Measurements from ENCODE around the gene ALDH3A2.
"Not testable (repeated sequence)": the region's sequence is repeated elsewhere in the genome, so short reads cannot be mapped to it uniquely, and the experiment has no call there.

ALDH3A2 gene

DNA sequence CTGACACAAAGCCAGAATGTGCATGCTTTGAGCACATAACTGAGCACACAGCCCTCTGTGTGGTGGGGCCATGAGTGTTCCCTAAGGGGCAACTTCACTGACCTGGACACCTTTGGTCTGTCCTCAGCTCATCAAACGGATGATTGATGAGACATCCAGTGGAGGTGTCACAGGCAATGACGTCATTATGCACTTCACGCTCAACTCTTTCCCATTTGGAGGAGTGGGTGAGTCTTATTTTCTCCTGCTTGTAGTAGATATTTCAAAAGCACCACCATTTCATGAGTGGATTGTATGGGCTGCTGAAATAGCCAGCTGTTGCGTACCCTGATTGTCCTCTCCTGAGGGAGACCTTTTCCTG, 16.2 kb downstream of the ALDH3A2 start:
- no peak overlapping the region for H3K4me3 ChIP-seq (ENCODE audit: low read depth, low read length)
- DNase-seq (ENCODE audit: low read depth): no peak
- TF ChIP-seq, protein P1, sequence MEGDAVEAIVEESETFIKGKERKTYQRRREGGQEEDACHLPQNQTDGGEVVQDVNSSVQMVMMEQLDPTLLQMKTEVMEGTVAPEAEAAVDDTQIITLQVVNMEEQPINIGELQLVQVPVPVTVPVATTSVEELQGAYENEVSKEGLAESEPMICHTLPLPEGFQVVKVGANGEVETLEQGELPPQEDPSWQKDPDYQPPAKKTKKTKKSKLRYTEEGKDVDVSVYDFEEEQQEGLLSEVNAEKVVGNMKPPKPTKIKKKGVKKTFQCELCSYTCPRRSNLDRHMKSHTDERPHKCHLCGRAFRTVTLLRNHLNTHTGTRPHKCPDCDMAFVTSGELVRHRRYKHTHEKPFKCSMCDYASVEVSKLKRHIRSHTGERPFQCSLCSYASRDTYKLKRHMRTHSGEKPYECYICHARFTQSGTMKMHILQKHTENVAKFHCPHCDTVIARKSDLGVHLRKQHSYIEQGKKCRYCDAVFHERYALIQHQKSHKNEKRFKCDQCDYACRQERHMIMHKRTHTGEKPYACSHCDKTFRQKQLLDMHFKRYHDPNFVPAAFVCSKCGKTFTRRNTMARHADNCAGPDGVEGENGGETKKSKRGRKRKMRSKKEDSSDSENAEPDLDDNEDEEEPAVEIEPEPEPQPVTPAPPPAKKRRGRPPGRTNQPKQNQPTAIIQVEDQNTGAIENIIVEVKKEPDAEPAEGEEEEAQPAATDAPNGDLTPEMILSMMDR (conservative IDR thresholded peaks at IDR 0.05; ENCODE audit: low read depth, low read length): no peak

DNA sequence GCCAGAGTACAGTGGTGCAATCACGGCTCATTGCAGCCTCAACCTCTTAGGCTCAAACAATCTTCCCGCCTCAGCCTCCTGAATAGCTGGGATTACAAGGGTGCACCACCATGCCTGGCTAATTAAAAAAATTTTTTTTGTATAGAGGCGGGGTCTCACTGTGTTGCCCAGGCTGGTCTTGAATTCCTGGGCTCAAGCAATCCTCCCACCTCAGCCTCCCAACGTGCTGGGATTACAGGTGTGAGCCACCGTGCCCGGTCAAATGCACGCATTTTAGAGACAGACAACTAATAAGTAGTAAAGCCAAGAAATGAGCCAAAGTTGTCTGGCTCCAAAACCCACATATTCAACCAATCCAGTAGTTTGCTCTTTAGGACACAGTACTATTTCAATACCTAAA, 21.1 kb downstream of the ALDH3A2 start:
- DNase-seq (ENCODE audit: low read depth): not testable (repeated sequence)

DNA sequence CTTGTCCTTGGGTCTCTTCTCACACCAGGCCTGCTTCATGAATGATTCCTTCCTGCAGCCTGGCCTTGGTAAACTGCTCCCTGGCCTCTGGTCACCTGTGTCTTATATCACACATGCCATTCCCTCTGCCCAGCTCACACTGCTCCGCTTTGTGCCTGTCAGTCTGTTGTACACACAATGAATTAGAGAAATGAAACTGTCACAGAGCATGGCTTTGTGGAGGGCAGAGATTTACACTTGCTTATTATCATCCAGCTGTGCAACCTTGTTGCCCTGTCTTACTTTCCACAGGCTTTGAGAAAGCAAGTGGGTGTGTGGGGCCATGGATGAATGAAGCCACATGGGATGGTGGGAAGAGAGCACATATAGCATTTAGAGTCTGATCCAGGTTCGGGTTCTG, 22.4 kb downstream of the ALDH3A2 start:
- TF ChIP-seq, protein P1 (conservative IDR thresholded peaks at IDR 0.05; ENCODE audit: low read depth, low read length): no peak
- DNase-seq (ENCODE audit: low read depth): no peak
- no peak overlapping the region for H3K4me3 ChIP-seq (ENCODE audit: low read depth, low read length)

More for the DNA sequence above, 21.1 kb downstream of the ALDH3A2 start:
- not testable (repeated sequence) for H3K4me3 ChIP-seq (ENCODE audit: low read depth, low read length)

DNA sequence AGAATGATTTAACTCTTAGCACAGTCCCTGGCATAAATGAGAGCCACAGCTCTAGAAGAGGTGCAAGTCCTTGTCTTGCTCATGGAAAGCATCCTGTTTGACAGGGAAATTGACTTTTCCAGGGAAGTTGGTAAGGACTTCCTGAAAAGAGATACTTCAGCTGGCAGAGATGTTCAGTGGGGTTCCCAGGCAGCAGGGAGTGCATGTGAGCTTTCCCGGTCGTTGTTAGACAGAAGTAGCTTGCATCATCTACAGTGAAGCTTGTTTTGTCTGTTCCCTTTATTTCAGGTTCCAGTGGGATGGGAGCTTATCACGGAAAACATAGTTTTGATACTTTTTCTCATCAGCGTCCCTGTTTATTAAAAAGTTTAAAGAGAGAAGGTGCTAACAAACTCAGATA, 22.9 kb downstream of the ALDH3A2 start:
- TF ChIP-seq, protein P1 (conservative IDR thresholded peaks at IDR 0.05; ENCODE audit: low read depth, low read length): no peak
- DNase-seq (ENCODE audit: low read depth): no peak
- no peak overlapping the region for H3K4me3 ChIP-seq (ENCODE audit: low read depth, low read length)

DNA sequence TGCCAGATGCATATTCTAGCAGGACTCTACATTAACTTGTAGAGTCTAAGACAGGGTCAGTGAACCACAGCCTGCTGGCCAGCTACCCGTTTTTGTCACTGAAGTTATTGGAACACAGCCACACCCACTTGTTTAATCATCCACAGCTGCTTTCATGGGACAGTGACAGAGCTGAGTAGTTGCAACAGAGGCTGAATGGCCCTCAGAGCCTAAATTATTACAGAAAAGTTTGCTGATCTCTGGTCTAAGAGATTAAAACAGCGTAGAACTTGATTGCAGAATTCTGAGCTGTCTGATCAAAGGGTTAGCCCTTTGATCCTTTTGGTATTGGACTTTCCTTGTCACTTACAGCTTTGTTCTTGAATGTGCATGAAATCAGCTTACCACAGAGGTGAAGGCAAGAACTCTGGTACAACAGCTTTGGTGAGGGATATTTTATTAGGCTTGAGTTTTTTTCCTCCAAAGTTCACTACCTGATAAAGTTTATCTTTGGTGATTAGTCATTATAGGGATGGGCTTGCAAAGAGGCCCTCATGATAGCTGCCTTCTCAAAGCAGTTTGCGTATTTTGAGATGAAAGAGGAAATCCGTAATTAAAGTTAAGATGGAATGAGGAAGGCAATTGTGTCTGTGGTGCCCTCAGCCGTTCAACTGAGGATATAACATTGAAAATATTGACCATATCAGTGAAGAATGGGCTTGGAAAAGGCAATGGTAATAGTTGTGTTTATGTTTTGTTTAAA, 23.6 kb downstream of the ALDH3A2 start:
- DNase-seq (ENCODE audit: low read depth): peak; percentile 14
- TF ChIP-seq, protein P1 (conservative IDR thresholded peaks at IDR 0.05; ENCODE audit: low read depth, low read length): peak; percentile 44
- no peak overlapping the region for H3K4me3 ChIP-seq (ENCODE audit: low read depth, low read length)

DNA sequence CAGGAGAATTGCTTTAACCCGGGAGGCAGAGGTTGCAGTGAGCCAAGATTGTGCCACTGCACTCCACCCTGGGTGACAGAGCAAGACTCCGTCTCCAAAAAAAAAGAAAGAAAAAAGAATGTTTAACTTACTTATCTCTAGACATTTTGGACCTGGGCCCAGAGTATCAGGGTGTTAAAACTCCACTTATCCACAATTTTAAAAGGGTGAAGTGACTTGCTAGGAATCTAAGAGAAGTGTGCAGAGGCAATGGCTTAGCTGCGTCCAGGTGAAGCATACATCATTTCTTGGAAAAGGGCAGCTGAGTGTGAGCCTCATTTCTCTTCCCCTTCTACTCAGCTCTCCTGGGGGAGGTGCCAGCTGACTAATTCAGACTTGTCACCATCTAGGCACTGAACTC, 25.1 kb downstream of the ALDH3A2 start:
- no peak for DNase-seq (ENCODE audit: low read depth)
- TF ChIP-seq, protein P1 (conservative IDR thresholded peaks at IDR 0.05; ENCODE audit: low read depth, low read length): no peak
- no peak overlapping the region for H3K4me3 ChIP-seq (ENCODE audit: low read depth, low read length)

DNA sequence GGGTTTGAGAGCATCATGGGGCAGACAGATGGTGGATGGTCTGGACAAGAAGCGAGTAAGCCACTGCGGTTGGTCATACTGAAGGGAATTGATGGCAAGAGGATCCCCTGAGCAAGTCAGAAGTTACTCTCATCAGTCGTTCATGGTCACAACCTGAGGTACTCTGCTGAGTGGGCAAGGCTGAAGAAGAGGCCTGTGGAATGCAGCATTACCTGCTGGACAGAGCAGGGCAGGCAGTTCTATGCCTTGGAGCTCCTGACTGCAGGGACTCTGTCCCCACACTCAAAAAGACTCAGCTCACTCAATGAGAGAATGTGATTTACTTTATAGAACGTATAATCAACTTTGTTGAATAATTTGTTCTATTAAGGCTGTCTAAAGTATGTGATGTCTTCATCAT, 28.3 kb downstream of the ALDH3A2 start:
- TF ChIP-seq, protein P1 (conservative IDR thresholded peaks at IDR 0.05; ENCODE audit: low read depth, low read length): no peak
- no peak overlapping the region for H3K4me3 ChIP-seq (ENCODE audit: low read depth, low read length)
- DNase-seq (ENCODE audit: low read depth): no peak

Measured in choroid plexus epithelial cell (primary cell).